HepG2 (cell line): ENCODE measurements around the gene CHDH. TPM values are rescaled to one million over a fixed set of nuclear protein-coding genes. Genes with fewer than 3 reads are reported as not detected.

Source experiments
- DBP ChIP-seq: sonication (generic); formaldehyde crosslinking; IDR thresholded peaks from 2 replicates; pipeline ENCODE4 v1.4.0; 2020; ENCODE audit warnings: missing genetic modification reagents; ENCODE audit errors: not compliant biosample characterization
- ETV6 ChIP-seq: sonication (generic); formaldehyde crosslinking; conservative IDR thresholded peaks from 2 replicates; pipeline ENCODE4 v1.4.0; 2020; ENCODE audit warnings: missing genetic modification reagents
- GTF2F1 ChIP-seq: fragments of 150-350 bp; IDR thresholded peaks from 2 replicates; pipeline ENCODE4 v1.6.1; 2014; ENCODE audit warnings: low read length
- HMGXB4 ChIP-seq, 2 experiments: sonication (generic) in 1 of 2; formaldehyde crosslinking in 1 of 2; IDR thresholded peaks; 2 replicates each; pipeline versions ENCODE4 v1.4.0 to v1.6.1; 2018 to 2020; ENCODE audit warnings: missing genetic modification reagents in 2 of 2, borderline replicate concordance in 1 of 2, low read depth in 1 of 2, mild to moderate bottlenecking in 1 of 2, missing biosample characterization in 1 of 2
- IKZF1 ChIP-seq: fragments of 450-650 bp; IDR thresholded peaks from 2 replicates; pipeline ENCODE4 v1.7.1; 2016
- MIXL1 ChIP-seq: IDR thresholded peaks from 2 replicates; pipeline ENCODE4 v1.6.1; 2016
- NR2F2 ChIP-seq: IDR thresholded peaks from 2 replicates; pipeline ENCODE4 v1.6.1; 2012; ENCODE audit warnings: low read depth, inconsistent platforms, borderline replicate concordance
- PHF21A ChIP-seq: sonication (generic); formaldehyde crosslinking; IDR thresholded peaks from 2 replicates; pipeline ENCODE4 v1.5.0; 2020; ENCODE audit warnings: mild to moderate bottlenecking, missing genetic modification reagents
- SRSF1 ChIP-seq: fragments of 200-400 bp; formaldehyde crosslinking; optimal IDR thresholded peaks from 2 replicates; pipeline ENCODE3; 2017; ENCODE audit warnings: mild to moderate bottlenecking, low read depth, low read length, moderate library complexity
- ZNF17 ChIP-seq: sonication (generic); formaldehyde crosslinking; IDR thresholded peaks from 2 replicates; pipeline ENCODE4 v1.5.0; 2020; ENCODE audit warnings: mild to moderate bottlenecking, missing genetic modification reagents
- ZNF441 ChIP-seq: sonication (generic); formaldehyde crosslinking; IDR thresholded peaks from 2 replicates; pipeline ENCODE4 v1.7.0; 2021; ENCODE audit warnings: missing genetic modification reagents, borderline replicate concordance
- ZNF550 ChIP-seq: sonication (generic); formaldehyde crosslinking; IDR thresholded peaks from 2 replicates; pipeline ENCODE4 v1.4.0; 2020; ENCODE audit warnings: mild to moderate bottlenecking, missing genetic modification reagents, borderline replicate concordance
- ZNF7 ChIP-seq: IDR thresholded peaks from 2 replicates; pipeline ENCODE4 v1.6.1; 2016; ENCODE audit warnings: missing biosample characterization, missing genetic modification reagents
- ZNF768 ChIP-seq: sonication (generic); formaldehyde crosslinking; IDR thresholded peaks from 2 replicates; pipeline ENCODE4 v1.4.0; 2020; ENCODE audit warnings: missing genetic modification reagents
- ZNF790 ChIP-seq: sonication (generic); formaldehyde crosslinking; IDR thresholded peaks from 2 replicates; pipeline ENCODE4 v1.8.0; 2022; ENCODE audit warnings: missing genetic modification reagents, mild to moderate bottlenecking, borderline replicate concordance
- ZSCAN12 ChIP-seq: sonication (generic); formaldehyde crosslinking; IDR thresholded peaks from 2 replicates; pipeline ENCODE4 v1.9.0; 2021; ENCODE audit warnings: mild to moderate bottlenecking, missing genetic modification reagents
- polyA plus RNA-seq, 8 experiments: library from polyadenylated mRNA; depleted of rRNA in 3 of 8; stranded (reverse) in 7 of 8; unstranded in 1 of 8; fragments of >200 nt; fragmentation: Illumina TruSeq in 4 of 8; extraction: Trizol in 4 of 8; gene quantifications; 2 replicates each; pipeline versions ENCODE4 v1.2.1 to v1.2.3, GENCODE V29; 2011 to 2016; ENCODE audit warnings: low read depth in 4 of 8, missing spikeins in 1 of 8, mixed read lengths in 1 of 8; ENCODE audit not compliant: insufficient read depth in 1 of 8
- total RNA-seq, 5 experiments: library from RNA; depleted of rRNA; stranded (reverse); fragments of >200 nt; fragmentation: Illumina TruSeq; extraction: Trizol; gene quantifications; 2 replicates each; pipeline ENCODE4 v1.2.3, GENCODE V29; 2016; ENCODE audit warnings: low read depth in 1 of 5
- TF ChIP-seq, protein P1 (sequence below): sonication (generic); formaldehyde crosslinking; IDR thresholded peaks from 2 replicates; pipeline ENCODE4 v1.4.0; 2020; ENCODE audit warnings: mild to moderate bottlenecking, missing genetic modification reagents, borderline replicate concordance
- TF ChIP-seq, protein P2 (sequence below): sonication (generic); formaldehyde crosslinking; IDR thresholded peaks from 2 replicates; pipeline ENCODE4 v1.4.0; 2020; ENCODE audit warnings: missing genetic modification reagents

The CHDH gene
- total and polyA plus RNA-seq, 2 of the 13 experiments (the other 11 are each of a cell fraction or from before 2014, with no cell fraction given), result 28.1 to 48.9 TPM

DNA sequence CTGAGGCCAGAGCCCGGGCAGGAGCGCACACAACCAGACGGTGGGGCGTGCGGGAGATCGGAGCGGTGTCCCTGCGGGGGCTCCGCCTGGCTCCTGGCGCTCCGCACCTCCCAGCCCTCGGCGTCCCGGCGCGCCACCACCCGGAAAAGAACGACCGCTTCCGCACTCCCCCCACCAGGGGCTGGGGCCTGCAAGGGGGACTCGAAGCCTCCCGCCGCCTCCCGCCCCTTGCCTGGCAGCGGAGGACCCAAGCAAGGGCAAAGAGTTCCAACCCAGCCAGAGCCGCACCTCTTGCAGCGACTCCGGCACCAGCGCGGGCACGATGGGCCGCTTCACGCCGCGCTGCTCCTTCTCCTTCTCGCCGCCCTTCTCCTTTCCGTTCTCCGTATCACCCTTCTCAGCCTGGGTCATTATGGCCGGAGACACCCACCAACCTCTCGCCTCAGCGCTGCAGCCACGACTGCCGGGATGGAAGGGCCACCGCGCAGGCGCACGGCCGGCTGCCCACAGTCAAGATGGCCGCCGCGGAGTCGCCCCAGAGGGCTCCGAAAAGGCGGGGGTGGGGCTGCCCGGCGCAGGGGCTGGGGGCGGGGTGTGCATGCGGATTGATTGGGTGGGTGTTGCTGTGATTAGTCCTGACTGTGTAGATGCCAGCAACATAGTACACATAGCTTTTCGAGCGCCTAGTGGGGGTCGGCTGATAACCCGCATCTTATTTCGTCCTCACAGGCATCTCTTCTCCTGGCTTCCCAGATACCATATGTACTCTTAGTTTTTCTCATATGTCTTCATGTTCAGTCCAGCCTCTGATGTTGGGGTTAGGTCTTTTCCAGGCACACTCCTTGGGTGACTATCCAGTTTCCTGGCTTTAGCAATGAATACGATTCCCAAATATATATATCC, 35.7 kb upstream of the CHDH start, which contains the start of gene ACTR8 (continued):
- no peak for TF ChIP-seq IKZF1
- TF ChIP-seq ZNF17, result no peak
- TF ChIP-seq, protein P1, sequence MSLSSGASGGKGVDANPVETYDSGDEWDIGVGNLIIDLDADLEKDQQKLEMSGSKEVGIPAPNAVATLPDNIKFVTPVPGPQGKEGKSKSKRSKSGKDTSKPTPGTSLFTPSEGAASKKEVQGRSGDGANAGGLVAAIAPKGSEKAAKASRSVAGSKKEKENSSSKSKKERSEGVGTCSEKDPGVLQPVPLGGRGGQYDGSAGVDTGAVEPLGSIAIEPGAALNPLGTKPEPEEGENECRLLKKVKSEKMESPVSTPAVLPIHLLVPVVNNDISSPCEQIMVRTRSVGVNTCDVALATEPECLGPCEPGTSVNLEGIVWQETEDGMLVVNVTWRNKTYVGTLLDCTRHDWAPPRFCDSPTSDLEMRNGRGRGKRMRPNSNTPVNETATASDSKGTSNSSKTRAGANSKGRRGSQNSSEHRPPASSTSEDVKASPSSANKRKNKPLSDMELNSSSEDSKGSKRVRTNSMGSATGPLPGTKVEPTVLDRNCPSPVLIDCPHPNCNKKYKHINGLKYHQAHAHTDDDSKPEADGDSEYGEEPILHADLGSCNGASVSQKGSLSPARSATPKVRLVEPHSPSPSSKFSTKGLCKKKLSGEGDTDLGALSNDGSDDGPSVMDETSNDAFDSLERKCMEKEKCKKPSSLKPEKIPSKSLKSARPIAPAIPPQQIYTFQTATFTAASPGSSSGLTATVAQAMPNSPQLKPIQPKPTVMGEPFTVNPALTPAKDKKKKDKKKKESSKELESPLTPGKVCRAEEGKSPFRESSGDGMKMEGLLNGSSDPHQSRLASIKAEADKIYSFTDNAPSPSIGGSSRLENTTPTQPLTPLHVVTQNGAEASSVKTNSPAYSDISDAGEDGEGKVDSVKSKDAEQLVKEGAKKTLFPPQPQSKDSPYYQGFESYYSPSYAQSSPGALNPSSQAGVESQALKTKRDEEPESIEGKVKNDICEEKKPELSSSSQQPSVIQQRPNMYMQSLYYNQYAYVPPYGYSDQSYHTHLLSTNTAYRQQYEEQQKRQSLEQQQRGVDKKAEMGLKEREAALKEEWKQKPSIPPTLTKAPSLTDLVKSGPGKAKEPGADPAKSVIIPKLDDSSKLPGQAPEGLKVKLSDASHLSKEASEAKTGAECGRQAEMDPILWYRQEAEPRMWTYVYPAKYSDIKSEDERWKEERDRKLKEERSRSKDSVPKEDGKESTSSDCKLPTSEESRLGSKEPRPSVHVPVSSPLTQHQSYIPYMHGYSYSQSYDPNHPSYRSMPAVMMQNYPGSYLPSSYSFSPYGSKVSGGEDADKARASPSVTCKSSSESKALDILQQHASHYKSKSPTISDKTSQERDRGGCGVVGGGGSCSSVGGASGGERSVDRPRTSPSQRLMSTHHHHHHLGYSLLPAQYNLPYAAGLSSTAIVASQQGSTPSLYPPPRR (CRISPR knock-in tag), result peak; percentile 66
- no peak for TF ChIP-seq ZNF550 (CRISPR knock-in tag)
- 0 out of 2 replicates have a peak, but pooled peaks have one; percentile 80 for TF ChIP-seq ETV6 (CRISPR knock-in tag)
- TF ChIP-seq ZNF790, result no peak
- TF ChIP-seq NR2F2, result peak; percentile 45; the same call in 1 of the 2 replicates
- TF ChIP-seq GTF2F1, result no peak
- no peak for TF ChIP-seq DBP (CRISPR knock-in tag)
- TF ChIP-seq ZNF441, result peak; percentile 67; the same call in 1 of the 2 replicates
- TF ChIP-seq, protein P2, sequence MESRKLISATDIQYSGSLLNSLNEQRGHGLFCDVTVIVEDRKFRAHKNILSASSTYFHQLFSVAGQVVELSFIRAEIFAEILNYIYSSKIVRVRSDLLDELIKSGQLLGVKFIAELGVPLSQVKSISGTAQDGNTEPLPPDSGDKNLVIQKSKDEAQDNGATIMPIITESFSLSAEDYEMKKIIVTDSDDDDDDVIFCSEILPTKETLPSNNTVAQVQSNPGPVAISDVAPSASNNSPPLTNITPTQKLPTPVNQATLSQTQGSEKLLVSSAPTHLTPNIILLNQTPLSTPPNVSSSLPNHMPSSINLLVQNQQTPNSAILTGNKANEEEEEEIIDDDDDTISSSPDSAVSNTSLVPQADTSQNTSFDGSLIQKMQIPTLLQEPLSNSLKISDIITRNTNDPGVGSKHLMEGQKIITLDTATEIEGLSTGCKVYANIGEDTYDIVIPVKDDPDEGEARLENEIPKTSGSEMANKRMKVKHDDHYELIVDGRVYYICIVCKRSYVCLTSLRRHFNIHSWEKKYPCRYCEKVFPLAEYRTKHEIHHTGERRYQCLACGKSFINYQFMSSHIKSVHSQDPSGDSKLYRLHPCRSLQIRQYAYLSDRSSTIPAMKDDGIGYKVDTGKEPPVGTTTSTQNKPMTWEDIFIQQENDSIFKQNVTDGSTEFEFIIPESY (CRISPR knock-in tag), result no peak
- no peak for TF ChIP-seq PHF21A (CRISPR knock-in tag)
- peak; percentile 89 for TF ChIP-seq SRSF1
- TF ChIP-seq ZNF768 (CRISPR knock-in tag), result peak; percentile 62; the same call in 1 of the 2 replicates
- TF ChIP-seq ZSCAN12 (CRISPR knock-in tag), result no peak
- TF ChIP-seq HMGXB4 (CRISPR knock-in tag; IDR thresholded peaks at IDR 0.05; ENCODE audit: borderline replicate concordance in 1 of 2, low read depth in 1 of 2), result peak; percentile 81 to 94
- no peak for TF ChIP-seq ZNF7 (CRISPR knock-in tag)
- no peak for TF ChIP-seq MIXL1 (CRISPR knock-in tag)
